Measurements from ENCODE around the gene GTPBP3.

Gene GTPBP3

DNA sequence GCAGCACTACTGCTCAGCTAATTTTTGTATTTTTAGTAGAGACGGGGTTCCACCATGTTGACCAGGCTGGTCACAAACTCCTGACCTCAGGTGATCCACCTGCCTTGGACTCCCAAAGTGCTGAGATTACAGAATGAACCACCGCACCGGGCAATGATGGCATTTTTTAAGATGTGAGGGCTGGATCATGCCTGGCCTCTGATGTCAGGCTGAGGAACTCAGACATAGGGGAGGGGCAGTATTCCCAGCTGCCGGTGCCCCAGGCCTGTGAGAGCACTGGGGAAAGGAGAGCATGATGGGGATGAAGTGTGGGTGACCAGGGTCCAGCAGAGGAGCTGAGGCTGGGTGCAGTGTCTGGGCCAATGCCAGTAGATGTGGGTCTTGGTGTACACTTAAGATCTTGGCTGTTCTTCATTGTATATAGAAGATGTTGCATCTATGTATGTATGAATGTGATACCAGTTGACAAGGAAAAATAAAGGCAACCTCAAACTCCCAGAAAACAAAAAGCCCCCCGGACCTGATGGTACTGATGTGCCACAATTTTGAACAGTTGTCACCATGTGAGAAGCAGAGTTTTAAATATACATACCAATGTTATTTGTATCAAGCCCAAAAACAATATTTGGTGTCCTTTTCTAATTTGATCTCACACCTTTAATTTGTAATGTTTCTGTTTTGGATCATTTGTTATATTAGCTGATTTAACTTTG, 43.2 kb downstream of the GTPBP3 start:
- no peak for DNase-seq (ENCODE audit: low read depth, low spot score)

DNA sequence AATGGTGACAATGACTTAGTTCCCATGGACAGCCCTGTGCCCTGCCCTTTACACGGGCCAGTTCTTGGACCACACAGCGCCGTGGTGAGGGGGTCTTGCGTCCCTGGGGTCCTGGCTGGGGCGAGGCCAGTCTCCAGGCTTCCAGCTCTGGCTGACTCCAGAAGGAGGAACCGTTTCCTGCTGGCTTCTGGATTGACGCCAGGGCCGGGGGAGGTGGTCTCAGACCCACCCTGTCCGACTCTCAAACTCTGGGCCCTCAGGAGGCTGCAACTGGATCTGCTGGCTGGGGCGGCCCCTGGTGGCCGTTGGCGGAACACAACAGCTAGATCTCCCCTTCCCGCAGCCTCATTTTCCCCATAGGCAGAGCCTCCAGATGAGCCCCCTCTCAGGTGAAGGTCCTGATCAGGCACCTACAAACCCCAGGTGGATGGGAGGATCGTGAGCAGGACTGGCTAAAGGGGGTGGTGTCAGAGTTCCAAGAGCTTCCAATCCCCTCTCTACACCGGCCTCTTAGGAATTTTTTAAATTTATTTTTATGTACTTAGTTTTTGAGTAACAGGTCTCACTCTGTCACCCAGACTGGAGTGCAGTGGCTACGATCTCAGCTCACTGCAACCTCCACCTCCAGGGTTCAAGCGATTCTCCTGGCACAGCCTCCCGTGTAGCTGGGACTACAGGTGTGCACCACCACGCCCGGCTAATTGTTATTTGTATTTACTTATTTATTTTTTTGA, 48.7 kb downstream of the GTPBP3 start:
- DNase-seq (ENCODE audit: low read depth, low spot score): peak; percentile 75

GRCh38 chr19:17389288-17389687, 51.9 kb downstream of the GTPBP3 start:
- no peak for DNase-seq (ENCODE audit: low read depth, low spot score)

- peak; percentile 37 for DNase-seq (ENCODE audit: low read depth, low spot score)
These were observed 52.8 kb downstream of the GTPBP3 start for GRCh38 chr19:17389957-17390664.

GRCh38 chr19:17390665-17391370, 53.5 kb downstream of the GTPBP3 start:
- DNase-seq (ENCODE audit: low read depth, low spot score): peak; percentile 98

DNA sequence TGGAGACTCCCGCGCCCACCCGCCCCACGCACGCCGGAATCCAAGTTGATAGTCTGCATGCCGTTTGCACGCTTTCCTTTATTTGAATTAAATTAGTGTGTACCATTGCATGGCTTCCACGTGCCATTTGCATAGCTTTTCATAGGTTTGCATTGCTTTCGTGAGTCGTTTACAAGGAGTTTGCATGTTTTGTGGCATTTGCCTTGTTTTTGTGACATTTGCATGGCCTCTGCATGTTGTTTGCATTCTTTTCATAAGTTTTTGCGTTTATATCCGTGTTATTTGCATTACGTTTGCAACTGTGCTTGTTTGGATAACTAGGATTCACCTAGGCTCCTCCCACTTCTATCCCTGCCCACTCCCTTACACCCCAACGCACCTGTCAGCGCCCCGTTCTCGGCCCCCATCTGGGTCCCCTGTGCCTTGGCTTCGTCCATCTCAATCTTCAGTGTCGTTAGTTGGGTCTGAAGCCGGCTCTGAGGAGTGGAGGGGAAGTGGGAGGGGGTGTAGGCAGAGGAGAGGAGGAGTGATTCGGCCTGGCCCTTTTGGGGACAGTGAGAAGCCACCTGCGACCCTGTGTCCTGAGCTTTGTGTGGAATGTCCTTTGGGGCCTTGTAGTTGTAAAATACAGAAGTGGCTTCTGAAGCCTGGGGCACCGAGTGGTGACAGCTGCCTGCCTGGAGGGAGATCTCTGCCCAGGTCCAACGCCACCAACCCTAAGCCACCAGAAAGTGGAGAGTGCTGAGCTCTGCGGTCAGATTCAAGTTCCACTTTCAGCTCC, 54.2 kb downstream of the GTPBP3 start:
- no peak for DNase-seq (ENCODE audit: low read depth, low spot score)
